GM13976 (cell line): ENCODE measurements around the gene HABP4.

Experiments used
- DNase-seq: peaks from one replicate; pipeline ENCODE4 v3.0.0; 2012; ENCODE audit warnings: low spot score
- in situ Hi-C: fragments of 300-500 bp; cut with MboI; formaldehyde crosslinking; loops from one replicate; pipeline ENCODE4 v1.12.0; 2022; ENCODE audit warnings: low sequenced_read_pairs, mixed read lengths, inconsistent platforms; ENCODE audit not compliant: unreplicated experiment
- TF ChIP-seq, protein P1 (sequence below): IDR thresholded peaks from 2 replicates; pipeline ENCODE4 v1.5.1; 2012; ENCODE audit warnings: borderline replicate concordance, mild to moderate bottlenecking; ENCODE audit not compliant: insufficient read depth; ENCODE audit errors: extremely low read depth, missing control alignments, control extremely low read depth

Gene HABP4

DNA sequence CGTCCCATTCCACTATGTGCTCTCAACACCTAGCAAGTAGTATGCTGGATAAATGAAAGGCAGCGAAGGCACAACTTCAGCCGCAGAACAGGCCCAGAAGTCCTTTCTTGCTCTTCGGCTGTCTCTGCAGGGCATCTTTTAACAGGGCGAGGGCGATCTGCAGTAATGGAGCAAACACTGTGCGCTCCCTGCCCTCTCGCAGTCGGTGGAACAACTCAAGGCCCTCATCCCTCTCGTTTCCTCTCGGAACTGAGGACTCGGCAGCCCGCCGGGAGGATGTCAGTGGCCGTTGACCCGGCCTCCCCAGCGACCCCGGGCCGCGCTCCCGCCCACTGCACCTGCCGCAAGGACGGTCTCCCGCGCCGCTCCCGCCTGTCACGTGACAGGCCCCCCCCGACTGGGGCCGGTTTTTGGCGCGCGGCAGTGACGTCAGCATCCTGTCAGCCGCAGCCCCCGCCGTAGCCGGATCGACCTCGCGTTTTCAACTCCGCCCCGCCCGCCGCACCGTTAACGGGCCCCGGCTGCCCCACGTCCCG, 32.9 kb upstream of the HABP4 start:
- in situ Hi-C loops: no loop called here
- TF ChIP-seq, protein P1, sequence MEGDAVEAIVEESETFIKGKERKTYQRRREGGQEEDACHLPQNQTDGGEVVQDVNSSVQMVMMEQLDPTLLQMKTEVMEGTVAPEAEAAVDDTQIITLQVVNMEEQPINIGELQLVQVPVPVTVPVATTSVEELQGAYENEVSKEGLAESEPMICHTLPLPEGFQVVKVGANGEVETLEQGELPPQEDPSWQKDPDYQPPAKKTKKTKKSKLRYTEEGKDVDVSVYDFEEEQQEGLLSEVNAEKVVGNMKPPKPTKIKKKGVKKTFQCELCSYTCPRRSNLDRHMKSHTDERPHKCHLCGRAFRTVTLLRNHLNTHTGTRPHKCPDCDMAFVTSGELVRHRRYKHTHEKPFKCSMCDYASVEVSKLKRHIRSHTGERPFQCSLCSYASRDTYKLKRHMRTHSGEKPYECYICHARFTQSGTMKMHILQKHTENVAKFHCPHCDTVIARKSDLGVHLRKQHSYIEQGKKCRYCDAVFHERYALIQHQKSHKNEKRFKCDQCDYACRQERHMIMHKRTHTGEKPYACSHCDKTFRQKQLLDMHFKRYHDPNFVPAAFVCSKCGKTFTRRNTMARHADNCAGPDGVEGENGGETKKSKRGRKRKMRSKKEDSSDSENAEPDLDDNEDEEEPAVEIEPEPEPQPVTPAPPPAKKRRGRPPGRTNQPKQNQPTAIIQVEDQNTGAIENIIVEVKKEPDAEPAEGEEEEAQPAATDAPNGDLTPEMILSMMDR: no peak
- DNase-seq: peak; percentile 93

DNA sequence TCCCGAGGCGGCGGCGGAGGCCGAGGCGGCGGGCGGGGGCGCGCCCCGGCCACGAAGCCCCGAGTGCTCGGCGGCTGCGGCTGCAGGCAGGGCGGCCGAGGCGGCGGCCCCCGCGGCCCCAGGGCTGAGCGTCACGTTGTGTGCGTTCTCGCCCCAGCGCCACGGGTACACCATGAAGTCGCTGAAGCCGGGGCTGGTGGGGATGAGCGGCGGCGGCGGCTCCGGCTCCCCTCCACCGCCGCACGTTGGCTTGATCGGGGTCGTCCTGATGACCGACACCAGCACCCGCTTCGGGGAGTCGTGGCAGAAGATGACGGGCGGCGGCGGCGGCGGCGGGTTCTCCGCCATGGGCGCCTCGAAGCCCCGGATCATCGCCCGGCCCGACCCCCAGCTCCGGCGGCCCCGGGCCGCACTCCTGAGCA, 32.3 kb upstream of the HABP4 start:
- DNase-seq: no peak
- in situ Hi-C loops: no loop called here
- TF ChIP-seq, protein P1: no peak

DNA sequence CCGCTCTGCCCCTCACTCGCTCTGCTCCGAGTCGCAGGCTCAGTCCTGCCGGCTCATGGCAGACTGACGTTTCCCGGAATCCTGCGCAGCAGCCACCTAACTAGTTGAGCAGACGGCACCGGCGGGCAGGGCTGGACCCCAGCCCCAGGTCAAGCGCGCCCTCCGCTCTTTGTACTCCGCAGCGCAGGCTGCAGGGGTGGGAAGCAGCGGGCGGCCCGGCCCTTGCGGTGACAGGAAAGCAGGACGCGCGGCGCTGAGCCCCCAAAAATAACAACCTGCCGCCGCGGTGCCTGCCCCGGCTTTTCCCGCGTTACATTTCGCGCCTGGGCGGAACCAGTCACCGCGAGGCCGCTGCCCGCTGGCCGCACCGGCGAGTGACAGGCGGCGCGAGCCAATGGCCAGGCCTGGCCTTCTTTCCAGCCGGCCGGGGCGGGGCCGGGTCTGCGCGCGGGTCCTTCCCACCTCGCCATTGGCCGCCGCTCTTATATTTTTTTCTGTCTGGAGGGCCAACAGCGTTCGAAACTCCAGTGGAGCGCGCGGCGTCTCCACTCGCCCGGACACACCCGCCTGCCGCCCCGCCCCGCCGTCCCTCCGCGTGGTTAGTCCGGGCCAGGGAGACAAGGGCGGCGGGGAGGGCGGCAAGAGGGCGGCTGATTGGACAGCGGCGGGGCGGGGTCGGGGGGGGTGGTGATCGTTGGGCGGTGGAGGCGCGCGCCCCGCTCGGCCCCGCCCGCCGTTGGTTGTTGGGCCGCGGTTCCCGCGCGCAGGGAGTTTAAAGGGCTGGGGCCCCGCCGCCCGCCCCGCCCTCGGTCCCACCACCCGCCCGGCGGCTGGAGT, 31.7 kb upstream of the HABP4 start, which contains the start of gene ZNF367:
ZNF367 (minus strand) TSS at position 288 of the 837 bp plus-strand sequence. CDS start 338 bp downstream, outside the sequence.
- peak; percentile 94 for DNase-seq
- in situ Hi-C loops: no loop called here
- TF ChIP-seq, protein P1: no peak

DNA sequence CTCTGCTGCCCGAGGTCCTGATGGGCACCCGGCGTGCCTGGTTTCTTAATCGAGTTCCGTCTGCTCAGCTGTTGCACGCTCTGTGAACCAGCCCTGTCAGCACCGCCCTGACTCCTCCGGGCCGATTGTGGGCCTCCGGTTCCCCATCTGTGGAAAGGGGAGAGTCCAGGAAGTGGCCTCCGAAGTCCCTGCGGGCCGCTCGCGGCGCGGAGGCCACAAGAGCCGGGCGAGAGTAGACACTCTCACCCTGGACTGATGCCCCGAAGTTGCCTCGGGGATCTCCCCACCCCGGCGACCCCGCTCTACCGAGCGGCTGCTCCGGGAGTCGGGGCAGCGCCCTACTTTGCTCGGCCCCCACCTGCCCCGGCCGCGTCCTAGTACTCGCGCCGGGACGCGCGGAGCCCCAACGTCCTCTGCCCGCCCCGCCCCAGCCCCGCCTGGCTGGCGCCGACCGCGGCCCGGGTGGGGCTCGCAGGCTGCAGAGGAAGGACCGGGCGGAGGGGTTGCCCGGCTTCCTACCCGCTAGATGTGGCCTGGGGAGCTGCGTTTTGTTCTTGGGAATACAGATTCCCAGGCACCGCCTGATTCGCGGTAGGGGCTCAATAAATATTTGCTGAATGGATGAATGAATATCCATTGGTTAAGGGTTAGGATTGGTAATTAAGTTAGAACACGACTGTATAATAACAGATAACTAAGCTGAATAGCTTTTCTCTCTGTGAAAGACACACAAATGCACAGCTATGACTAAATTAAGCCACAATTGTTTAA, 30.9 kb upstream of the HABP4 start:
- TF ChIP-seq, protein P1: no peak
- in situ Hi-C loops: no loop called here

DNA sequence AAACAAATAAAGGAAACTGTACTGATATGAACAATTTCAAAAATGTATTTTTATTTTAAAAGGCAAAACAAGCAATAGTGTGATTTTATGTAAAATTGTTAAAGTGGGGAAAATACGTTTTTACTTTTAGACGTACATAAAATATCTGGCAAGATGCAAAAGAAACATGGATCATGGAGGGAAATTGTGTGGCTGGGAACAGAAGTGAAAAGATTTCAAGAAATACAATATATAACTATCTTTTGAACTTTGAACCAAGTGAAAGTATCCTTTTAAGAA, 30.3 kb upstream of the HABP4 start:
- in situ Hi-C loops: no loop called here
- TF ChIP-seq, protein P1: no peak
- no peak for DNase-seq

More for the DNA sequence above, 30.9 kb upstream of the HABP4 start:
- DNase-seq: peak; percentile 74

DNA sequence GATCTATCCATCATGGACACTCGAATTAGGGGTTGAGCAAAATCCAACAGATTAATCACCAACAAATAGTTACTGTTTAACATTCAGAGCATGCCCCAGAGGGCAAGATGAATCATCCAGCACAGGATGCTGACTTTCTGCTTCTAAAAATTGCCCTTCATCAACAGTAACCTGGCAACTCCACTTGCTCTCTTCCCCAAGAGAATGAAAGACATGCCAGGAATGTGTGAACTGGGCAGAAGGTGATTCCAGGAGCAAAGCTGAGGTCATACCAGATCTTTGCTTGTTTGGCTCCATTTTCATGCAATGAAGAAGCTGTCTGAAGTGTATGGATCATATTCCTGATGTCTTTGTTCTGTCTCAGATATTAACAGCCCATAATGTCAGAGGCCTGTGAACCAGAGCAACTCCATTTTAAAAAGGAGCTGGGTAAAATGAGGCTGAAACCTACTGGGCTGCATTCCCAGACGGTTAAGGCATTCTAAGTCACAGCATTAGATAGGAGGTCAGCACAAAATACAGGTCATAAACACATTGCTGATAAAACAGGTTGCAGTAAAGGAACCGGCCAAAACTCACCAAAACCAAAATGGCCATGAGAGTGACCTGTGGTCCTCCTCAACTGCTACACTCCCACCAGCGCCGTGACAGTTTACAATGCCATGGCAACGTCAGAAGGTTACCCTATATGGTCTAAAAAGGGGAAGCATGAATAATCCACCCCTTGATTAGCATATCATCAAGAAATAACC, 29.3 kb upstream of the HABP4 start:
- DNase-seq: no peak
- in situ Hi-C loops: no loop called here
- TF ChIP-seq, protein P1: no peak
